NOMO-1 (cell line): ENCODE data around the gene ITGB3BP.
"Not testable (repeated sequence)": the region's sequence is repeated elsewhere in the genome, so short reads cannot be mapped to it uniquely, and the experiment has no call there.

Source experiments
- DNase-seq, 2 experiments: peaks; one replicate each; lab custom pipeline; 2025; ENCODE audit not compliant: unreplicated experiment in 2 of 2; lab: John Stamatoyannopoulos, UW

ITGB3BP gene

GRCh38 chr1:63509718-63510117, 13.3 kb downstream of the ITGB3BP start:
- DNase-seq = no peak

- no peak for DNase-seq
Observed at GRCh38 chr1:63506782-63507181, 16.2 kb downstream of the ITGB3BP start.

DNA sequence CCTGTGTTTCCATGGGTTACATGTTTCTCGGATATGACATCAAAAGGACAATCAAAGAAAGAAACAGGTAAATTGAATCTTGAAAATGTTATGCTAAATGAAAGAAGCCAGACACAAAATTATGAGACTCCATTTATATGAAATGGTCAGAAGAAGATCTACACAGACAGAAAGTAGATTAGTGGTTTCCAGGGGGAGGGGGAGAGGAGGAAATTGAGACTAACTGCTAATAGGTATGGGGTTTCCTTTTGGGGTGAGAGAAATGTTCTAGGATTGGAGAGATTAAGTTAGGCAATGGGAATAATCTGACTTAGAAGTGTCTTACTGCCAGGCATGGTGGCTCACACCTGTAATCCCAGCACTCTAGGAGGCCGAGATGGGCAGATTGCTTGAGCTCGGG, 21.8 kb downstream of the ITGB3BP start:
- no peak for DNase-seq

GRCh38 chr1:63498106-63498505, 24.9 kb downstream of the ITGB3BP start:
- no peak for DNase-seq

DNA sequence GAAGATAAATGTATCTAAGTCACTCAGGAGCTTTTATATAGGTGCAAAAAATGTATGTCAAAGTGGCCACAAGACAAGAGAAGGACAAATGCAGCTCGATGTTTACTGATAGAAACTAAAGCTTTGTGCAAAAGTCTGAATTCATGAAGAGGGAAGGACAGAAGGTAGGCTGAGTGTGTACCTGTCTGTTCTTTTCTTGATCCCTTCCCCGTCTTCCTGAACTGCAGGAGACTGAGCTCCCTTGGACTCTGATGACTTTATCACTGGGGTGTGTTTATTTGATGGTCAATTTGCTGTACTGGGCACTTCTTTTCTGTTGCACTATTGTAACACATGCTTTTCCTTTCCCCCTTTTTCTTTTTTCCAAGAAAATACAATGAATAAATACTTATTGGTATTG, 25.4 kb downstream of the ITGB3BP start:
- DNase-seq = no peak

- no peak for DNase-seq
Observed at GRCh38 chr1:63487336-63488065, 35.5 kb downstream of the ITGB3BP start.

GRCh38 chr1:63486629-63487028, 36.4 kb downstream of the ITGB3BP start:
- DNase-seq = no peak

DNA sequence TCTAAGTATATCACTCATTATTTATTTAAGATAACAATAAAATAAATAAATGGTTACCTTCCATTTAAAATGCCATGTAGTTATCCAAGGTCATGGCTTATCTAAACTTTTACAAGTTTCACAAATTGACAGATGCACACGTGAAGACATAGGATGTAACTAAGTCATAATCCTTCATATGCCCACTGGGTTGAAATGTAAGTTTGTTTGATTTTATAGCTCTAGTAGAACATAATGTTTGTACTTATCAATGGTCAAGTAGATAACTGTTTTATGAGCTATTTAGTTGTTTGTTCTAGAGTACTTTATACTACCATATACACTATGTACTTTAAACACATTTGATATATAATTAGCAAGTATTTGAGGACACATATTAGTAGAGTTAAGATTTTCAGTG, 43.0 kb downstream of the ITGB3BP start:
- DNase-seq = no peak

DNA sequence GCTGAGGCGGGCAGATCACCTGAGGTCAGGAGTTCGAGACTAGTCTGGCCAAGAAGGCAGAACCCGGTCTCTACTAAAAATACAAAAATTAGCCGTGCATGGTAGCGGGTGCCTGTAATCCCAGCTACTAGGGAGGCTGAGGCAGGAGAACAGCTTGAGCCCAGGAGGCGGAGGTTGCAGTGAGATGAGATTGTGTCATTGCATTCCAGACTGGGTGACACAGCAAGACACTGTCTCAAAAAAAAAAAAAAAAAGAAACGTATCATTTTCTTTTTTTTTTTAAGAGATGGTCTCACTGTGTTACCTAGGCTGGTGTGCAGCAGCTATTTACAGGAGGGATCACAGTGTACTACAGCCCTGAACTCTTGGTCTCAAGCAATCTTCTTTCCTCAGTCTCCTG, 47.3 kb downstream of the ITGB3BP start:
- DNase-seq = no peak

DNA sequence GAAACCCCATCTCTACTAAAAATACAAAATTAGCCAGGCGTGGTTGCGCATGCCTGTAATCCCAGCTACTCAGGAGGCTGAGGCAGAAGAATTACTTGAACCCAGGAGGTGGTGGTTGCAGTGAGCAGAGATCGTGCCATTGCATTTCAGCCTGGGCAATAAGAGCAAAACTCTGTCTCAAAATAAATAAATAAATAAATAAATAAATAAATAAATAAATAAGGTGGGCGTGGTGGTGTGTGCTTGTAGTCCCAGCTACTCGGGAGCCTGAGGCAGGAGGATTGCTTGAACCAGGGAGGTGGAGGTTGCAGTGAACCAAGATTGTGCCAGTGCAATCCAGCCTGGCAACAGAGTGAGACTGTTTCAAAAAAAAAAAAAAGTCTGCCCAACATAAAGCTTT, 54.3 kb downstream of the ITGB3BP start:
- DNase-seq = not testable (repeated sequence)

- no peak for DNase-seq
Observed at GRCh38 chr1:63466759-63467158, 56.3 kb downstream of the ITGB3BP start.

- DNase-seq = no peak
Observed at GRCh38 chr1:63466181-63466580, 56.8 kb downstream of the ITGB3BP start.

- DNase-seq = peak; percentile 42 to 84
Observed at GRCh38 chr1:63463248-63463647, 59.8 kb downstream of the ITGB3BP start.

- no peak for DNase-seq
Observed at GRCh38 chr1:63461661-63462230, 61.3 kb downstream of the ITGB3BP start.

- no peak for DNase-seq
Observed at GRCh38 chr1:63458750-63459149, 64.3 kb downstream of the ITGB3BP start.

- DNase-seq = no peak
Observed at GRCh38 chr1:63454269-63454668, 68.8 kb downstream of the ITGB3BP start.

GRCh38 chr1:63453232-63453631, 69.8 kb downstream of the ITGB3BP start:
- no peak for DNase-seq

GRCh38 chr1:63450416-63450815, 72.6 kb downstream of the ITGB3BP start:
- no peak for DNase-seq

- no peak for DNase-seq
Observed at GRCh38 chr1:63448731-63449246, 74.2 kb downstream of the ITGB3BP start.

- DNase-seq = no peak
Observed at GRCh38 chr1:63442141-63442475, 80.9 kb downstream of the ITGB3BP start.

DNA sequence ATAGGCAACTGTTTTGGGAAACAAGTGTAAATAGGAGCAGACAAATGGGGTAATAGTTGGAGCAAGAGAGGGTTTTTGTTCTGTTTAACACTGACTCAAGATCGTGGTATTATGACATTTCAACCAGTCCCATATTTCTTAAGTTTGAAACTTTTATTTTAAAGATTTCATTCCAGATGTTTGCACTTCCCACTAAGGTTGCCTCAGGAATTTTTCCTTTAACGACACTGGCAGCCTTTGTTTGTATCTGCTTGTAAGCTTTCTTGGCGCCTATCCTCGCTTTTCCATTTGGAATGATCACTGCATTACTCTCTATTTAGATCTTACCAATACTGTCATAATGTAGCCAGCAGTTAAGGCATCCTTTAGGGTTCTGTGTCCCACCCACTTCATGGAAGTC, 87.9 kb downstream of the ITGB3BP start:
- no peak for DNase-seq

DNA sequence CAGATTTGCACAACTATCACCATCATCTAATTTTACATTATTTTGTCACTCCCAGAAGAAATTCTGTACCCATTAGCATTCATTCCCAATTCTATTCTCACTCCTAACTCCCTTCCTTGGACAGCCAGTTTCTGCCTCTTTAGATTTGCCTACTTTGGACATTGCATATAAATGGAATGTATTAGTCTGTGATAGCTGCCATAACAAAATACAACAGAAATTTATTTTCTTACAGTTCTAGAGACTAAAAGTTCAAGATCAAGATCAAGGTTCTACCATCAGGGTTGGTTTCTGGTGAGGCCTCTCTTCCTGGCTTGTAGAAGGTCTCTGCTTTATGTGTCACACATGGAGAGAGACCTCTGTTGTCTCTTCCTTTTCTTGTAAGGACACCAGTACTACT, 93.7 kb downstream of the ITGB3BP start:
- no peak for DNase-seq

GRCh38 chr1:63428815-63429214, 94.2 kb downstream of the ITGB3BP start:
- no peak for DNase-seq
